Measurements from ENCODE around the gene CMSS1.

The CMSS1 gene

DNA sequence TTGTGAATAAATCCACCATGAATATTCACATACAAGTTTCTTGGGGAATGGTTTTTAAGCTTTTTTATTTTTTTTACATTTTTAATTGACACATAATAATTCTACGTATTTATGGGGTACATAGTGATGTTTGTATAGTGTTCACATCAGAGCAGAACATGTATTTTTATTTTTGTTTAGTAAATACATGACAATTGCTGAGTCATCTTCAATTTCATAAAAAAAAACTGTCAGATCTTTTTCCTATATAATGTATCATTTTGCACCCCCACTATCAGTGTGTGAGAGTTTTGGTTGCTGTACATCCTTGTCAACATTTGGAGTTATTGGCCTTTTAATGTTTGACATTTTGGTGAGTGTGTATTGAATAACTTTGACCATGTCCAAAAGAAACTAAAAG lies 336.5 kb downstream of the CMSS1 start:
- TF ChIP-seq, protein P1, sequence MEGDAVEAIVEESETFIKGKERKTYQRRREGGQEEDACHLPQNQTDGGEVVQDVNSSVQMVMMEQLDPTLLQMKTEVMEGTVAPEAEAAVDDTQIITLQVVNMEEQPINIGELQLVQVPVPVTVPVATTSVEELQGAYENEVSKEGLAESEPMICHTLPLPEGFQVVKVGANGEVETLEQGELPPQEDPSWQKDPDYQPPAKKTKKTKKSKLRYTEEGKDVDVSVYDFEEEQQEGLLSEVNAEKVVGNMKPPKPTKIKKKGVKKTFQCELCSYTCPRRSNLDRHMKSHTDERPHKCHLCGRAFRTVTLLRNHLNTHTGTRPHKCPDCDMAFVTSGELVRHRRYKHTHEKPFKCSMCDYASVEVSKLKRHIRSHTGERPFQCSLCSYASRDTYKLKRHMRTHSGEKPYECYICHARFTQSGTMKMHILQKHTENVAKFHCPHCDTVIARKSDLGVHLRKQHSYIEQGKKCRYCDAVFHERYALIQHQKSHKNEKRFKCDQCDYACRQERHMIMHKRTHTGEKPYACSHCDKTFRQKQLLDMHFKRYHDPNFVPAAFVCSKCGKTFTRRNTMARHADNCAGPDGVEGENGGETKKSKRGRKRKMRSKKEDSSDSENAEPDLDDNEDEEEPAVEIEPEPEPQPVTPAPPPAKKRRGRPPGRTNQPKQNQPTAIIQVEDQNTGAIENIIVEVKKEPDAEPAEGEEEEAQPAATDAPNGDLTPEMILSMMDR (IDR thresholded peaks at IDR 0.05; ENCODE audit: control extremely low read depth, extremely low read depth, low read depth, missing control alignments) = no peak
- POLR2A ChIA-PET = no interaction called here
- no peak for DNase-seq (ENCODE audit: extremely low spot score)
- CTCF ChIA-PET = interaction anchor here (1.1 to 1.7 kb wide), 2 partner anchors 9 to 100 kb away, joined by 3 to 5 read pairs; no protein-coding TSS in a partner anchor

DNA sequence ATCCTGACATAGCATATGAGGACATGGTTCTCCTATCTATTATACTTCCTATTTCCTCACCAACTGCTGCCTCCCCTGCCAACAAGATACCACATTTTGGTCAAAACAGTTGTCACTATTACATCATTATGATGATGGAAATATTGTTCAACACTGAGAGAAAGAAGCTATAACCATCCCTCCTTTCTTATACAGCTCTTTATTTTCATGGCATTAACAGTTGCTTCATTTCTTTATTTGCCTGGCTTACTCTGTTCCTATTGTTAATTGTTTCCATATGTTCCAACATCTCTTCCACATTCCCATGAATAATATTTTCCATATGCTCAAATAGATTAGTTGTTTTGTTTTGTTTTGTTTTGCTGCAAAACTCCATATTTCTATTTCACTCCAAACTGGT lies 337.5 kb downstream of the CMSS1 start:
- DNase-seq (ENCODE audit: extremely low spot score) = no peak
- ChIA-PET CTCF (interaction anchor here (1.1 to 1.7 kb wide), 3 partner anchors 10 to 20 kb away, joined by 3 to 5 read pairs (median 4); no protein-coding TSS in a partner anchor), POLR2A (no interaction called here)
- TF ChIP-seq, protein P1 (IDR thresholded peaks at IDR 0.05; ENCODE audit: control extremely low read depth, extremely low read depth, low read depth, missing control alignments) = no peak

DNA sequence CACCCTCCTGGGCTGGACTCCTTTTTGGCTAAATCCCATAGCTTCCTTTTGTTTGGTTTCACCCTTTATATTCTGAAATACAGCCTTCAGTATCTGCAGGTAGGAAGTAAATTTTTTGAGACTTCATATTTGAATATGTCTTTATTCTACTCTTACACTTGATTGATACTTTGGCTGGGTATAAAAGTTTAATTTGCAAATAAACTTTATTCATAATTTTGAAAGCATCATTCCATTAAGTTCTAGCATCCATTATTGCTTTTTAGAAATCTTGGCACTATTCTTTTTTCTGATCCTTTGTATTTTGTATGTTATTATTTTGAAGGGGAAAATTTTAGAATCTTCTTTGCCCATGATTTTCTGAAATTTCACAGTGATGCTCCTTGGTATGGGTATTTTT lies 337.9 kb downstream of the CMSS1 start:
- ChIA-PET CTCF (interaction anchor here (0.9 to 1.7 kb wide), 5 partner anchors 11 to 33 kb away, joined by 3 to 5 read pairs (median 3); no protein-coding TSS in a partner anchor), POLR2A (no interaction called here)
- TF ChIP-seq, protein P1 (IDR thresholded peaks at IDR 0.05; ENCODE audit: control extremely low read depth, extremely low read depth, low read depth, missing control alignments) = no peak
- DNase-seq (ENCODE audit: extremely low spot score) = no peak

DNA sequence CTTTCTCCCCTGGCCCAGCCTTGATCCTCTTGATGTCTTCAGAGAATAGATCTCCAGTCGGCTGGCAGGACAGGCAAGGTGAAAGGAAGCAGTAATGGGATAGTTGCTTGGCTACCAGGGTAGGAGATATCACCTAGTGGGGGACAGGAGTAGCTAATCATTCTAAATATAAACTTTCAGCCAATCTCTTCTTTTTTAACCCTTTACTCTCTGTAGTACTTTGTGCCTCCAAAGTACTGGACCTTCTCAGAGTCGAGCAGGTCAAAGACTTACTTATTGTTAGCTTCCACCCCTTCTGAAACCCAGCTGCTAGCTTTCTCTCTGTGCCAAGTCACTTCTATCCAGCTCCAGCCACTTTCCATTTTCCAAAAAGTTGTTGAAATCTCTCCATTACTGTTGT lies 340.0 kb downstream of the CMSS1 start:
- no peak for DNase-seq (ENCODE audit: extremely low spot score)
- TF ChIP-seq, protein P1 (IDR thresholded peaks at IDR 0.05; ENCODE audit: control extremely low read depth, extremely low read depth, low read depth, missing control alignments) = no peak
- POLR2A ChIA-PET = no interaction called here
- CTCF ChIA-PET = interaction anchor here (1.4 kb wide), 1 partner anchor 22 kb away, joined by 3 read pairs; no protein-coding TSS in a partner anchor

DNA sequence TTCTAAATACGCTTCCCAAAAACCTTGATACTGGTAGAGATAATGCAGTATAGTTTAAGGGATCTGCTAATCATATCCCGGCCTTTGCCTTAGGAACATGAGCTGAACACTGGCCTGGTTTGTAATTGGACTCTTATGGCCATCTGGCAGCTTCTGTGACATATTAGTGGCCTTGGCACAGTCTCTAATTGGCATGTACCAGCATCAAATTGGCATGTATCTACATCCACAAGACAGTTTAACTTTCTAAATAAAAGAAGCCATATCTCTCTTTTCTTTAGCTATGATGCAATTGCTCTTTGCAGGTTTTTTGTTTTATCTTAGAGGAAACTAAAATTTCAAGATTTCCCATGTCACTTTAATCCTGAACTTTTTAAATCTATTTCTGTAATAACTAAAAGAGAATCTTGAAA lies 341.3 kb downstream of the CMSS1 start:
- TF ChIP-seq, protein P1 (IDR thresholded peaks at IDR 0.05; ENCODE audit: control extremely low read depth, extremely low read depth, low read depth, missing control alignments) = no peak
- ChIA-PET CTCF (interaction anchor here (0.9 to 2.5 kb wide), 4 partner anchors 15 to 94 kb away, joined by 3 to 6 read pairs (median 3); no protein-coding TSS in a partner anchor), POLR2A (no interaction called here)
- DNase-seq (ENCODE audit: extremely low spot score) = no peak

DNA sequence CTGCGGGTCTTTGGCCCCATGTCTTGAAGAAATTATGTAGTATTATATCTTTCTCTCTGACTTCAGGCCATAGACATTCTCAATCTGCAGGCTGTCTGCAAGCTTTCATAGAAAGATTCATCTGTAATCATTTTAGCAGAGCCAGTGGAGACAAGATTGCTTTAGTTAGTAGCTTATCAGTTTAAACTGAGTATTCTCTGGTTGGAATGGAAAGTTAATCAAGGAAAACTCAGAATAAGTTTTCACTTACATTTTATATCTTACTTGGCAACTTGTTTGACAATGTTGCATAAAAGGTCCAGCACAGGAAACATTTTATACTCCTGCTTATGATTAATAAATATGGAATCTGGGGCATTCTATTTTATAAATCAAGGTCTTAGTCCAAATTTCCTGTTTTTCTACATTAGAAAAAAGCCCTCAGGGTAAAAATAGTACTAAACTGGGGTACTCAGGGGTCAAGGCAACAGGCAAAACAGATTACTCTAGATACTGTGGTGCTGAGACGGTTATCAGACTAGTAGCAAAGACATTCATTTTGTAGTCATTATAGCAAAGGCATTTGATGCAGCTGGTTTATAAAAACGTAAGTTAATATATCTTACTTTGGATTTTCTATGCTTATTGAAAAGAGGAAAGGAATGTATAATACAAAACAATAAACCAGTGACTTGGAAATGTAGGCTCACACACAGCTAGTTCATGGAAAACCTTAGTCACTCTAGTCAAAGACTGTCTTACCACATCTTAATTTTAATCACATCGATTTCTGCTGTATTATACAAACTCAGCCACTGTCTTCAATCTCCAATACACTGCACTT lies 341.9 kb downstream of the CMSS1 start:
- TF ChIP-seq, protein P1 (IDR thresholded peaks at IDR 0.05; ENCODE audit: control extremely low read depth, extremely low read depth, low read depth, missing control alignments) = no peak
- ChIA-PET POLR2A (no interaction called here), CTCF (interaction anchor here (0.8 to 2.5 kb wide), 5 partner anchors 8 to 95 kb away, joined by 3 to 6 read pairs (median 3); no protein-coding TSS in a partner anchor)
- no peak for DNase-seq (ENCODE audit: extremely low spot score)
